A549 treated with dexamethasone at 1 μM for 4 hours (cell line): ENCODE measurements around the gene CCDC71. TPM values are rescaled to one million over a fixed set of nuclear protein-coding genes. Genes with fewer than 3 reads are reported as not detected.

Source experiments
- total RNA-seq: library from RNA; stranded (reverse); fragments of 200-300 nt; extraction: Qiagen RNA extraction; gene quantifications from 5 replicates; pipeline ENCODE4 v1.2.3, GENCODE V29; 2022

The CCDC71 gene
- 11.1 to 15.1 TPM (median 13.7 TPM) in 5 replicates for total RNA-seq

DNA sequence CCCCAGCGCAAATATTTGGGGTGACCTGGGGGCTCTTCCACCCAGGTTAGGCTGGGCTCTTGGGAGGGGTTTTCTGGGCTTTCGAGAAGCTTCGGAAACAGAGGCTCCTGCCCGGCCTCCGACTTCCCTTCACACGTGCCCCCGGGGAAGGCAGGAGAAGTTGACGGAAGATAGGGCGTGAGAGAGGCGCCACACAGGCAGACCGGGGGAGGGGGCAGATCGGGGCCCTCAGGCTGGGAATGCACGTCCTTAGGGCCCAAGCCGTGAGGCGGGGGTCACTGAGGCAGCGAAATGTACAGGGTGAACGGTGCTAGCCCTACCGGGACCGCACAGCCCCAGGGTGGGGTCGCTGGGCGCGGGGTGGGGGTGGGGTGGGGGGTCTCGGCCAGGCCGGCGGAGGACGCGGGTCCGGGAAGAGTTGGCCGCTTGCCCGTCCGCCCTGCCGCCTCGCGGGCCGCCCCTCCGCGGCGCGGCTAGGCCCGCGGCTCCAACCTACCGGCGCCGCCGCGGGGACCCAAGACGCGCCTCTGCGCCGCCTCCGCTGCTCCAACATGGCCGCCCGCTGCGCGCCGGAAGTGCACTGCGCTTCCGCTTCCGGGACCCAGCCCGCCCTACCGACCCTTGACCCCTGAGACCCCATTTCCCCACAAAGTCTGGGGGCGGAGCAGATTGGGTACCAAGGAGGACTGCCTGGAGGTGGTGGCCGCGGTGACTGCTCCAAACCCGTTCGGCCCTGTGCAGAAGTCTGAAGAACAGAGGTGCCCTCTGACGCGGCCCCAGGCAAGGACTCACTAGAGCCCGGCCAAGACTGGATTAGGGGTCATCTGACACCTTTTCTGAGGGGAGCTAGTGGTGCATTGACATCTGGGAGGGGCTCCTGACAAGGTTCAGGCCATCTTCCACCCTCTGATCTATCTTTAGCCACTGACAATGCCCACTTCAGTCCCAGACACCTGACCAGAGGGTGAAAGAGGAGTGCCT, at the start of gene CCDC71:
Gene CCDC71 (minus strand): TSS at position 561 of the 981 bp plus-strand sequence. CDS start 2,123 bp downstream, outside the sequence.

DNA sequence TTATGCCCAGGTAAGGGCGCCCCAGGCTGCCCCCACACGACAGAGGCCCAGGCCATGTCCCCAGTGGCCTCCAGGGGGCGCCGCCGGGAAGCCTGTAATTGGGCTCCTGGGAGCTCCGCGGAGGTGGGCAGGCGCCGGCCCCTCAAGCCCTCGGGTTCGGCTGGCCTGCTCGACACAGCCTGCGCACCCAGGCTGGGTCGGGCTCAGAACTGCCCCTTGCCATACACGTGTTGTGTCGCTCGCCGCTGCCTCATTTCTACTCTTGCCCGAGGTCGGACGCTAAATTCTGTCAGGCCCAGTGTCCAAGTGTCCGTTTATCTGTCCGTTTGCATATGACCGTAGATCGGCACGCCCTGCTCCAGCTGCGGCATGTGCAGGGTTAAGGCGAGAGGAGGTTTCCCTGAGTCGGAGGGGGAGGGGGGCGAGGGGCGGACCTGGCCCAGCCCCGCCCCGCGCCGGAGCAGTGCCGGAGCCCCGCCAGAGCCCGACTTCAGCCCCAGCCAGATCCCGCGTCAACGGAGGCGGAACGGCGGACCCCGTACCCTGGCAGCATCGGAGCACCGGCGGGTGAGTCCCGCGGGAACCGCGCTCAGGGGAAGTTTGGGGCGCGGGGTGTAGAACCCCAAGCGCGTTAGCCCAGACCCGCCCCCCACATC, 5.1 kb upstream of the CCDC71 start, which contains the start of gene KLHDC8B:
Gene KLHDC8B (plus strand): TSS at position 480 of the 656 bp plus-strand sequence. CDS start 1,172 bp downstream, outside the sequence.

DNA sequence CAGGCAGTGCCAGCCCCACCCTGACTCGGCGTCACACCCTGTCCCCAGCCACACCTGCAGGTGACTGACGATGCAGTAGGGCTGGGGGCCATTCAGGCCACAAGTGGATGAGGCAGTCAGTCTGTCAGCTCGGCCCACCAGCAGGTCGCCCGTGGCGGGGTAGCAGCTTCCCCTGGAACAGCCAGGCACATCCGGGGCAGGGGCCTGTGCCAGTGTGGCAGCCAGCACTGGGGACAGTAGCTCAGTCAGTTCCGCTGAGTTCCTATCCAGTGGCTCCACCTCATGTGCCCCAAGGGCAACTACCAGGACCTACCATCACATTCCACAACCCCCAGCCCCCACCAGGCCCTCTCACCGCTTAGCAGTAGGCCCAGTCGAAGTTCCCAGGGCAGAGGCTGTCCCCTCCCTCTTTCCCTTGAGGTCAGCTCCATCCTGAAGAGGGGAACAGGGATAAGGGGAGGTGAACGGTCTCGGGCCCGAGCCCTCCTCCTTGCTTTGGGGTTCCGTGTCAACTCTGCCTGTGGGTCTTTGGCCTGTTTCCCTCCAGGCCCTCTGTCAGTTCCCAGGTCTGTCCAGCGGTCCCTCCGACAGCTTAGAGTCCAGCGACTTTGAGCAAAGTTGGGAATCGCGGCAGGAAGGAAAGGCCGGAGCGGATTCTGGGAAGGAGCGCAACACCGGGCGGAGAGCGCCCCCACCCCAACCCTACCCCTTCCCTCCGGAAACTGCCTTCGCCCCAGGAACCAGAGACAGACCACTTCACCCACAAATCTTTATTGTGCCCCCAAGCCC, 33.5 kb downstream of the CCDC71 start, which contains the start of gene LAMB2:
Gene LAMB2 (minus strand): TSS at position 614 of the 789 bp plus-strand sequence. CDS start 183 bp downstream, at position 431.

DNA sequence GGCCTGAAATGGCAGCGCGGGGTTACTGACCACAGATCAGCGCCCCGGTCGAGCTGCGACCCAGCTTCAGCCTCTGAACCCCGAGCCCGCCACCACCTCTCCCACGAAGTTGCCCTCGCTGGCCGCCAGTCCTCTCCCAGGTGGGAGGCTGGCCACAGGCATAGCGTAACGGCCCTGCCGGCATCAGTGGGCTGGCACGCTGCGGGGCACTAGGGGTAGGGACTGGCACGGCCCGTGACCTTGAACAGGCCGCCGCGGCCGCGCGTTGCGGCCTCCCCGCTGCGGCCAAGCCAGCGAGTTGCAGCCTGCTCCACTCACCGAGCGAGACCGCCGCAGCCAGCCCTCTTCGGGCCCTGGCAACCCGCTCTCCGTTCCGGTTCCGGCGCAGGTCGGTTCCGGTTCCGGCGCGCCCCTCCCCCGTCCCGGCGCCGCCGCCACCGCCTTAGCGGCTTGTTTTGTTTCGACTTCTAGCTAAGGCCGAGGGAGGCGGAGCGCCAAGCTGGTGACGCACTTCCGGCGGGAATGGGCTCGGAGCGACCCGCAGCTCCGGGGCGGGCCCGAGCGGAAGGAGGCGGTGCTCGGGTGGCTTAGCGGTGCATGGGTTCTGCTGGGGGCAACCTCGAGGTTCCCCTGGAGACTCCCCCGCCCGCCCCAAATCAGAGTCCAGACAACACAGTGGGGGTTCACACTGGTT, 45.5 kb downstream of the CCDC71 start, which contains the start of gene USP19:
Gene USP19 (minus strand): TSS at position 386 of the 694 bp plus-strand sequence. CDS start 1,678 bp downstream, outside the sequence.

Other genes with a start within 250 kb of the CCDC71 start
- 56.6 to 60.5 TPM (median 59.6 TPM) in 5 replicates for gene ARIH2, start 247.5 kb downstream of the CCDC71 start, total RNA-seq
- gene P4HTM, start 176.1 kb downstream of the CCDC71 start, total RNA-seq, result 11.2 to 16.0 TPM (median 15.4 TPM) in 5 replicates
- 48.7 to 80.3 TPM (median 70.5 TPM) in 5 replicates for gene WDR6, start 158.9 kb downstream of the CCDC71 start, total RNA-seq
- gene DALRD3, start 147.8 kb downstream of the CCDC71 start, total RNA-seq, result 16.8 to 24.1 TPM (median 23.1 TPM) in 5 replicates
- gene NDUFAF3, start 144.2 kb downstream of the CCDC71 start, total RNA-seq, result 59.7 to 82.8 TPM (median 79.4 TPM) in 5 replicates
- gene IMPDH2, start 136.9 kb downstream of the CCDC71 start, total RNA-seq, result 162 to 178 TPM (median 171 TPM) in 5 replicates
- 34.0 to 45.6 TPM (median 41.5 TPM) in 5 replicates for gene QRICH1, start 72.3 kb downstream of the CCDC71 start, total RNA-seq
- gene QARS1, start 61.6 kb downstream of the CCDC71 start, total RNA-seq, result 126 to 160 TPM (median 152 TPM) in 5 replicates
- gene USP19, start 45.5 kb downstream of the CCDC71 start, total RNA-seq, result 14.9 to 22.9 TPM (median 22.0 TPM) in 5 replicates
- 72.0 to 116 TPM (median 99.6 TPM) in 5 replicates for gene LAMB2, start 33.3 kb downstream of the CCDC71 start, total RNA-seq
- 4.2 to 6.0 TPM (median 5.0 TPM) in 5 replicates for gene KLHDC8B, start 5.3 kb upstream of the CCDC71 start, total RNA-seq
- gene C3orf62, start 110.9 kb upstream of the CCDC71 start, total RNA-seq, result 1.8 to 2.5 TPM (median 1.9 TPM) in 5 replicates
- 13.3 to 16.3 TPM (median 15.7 TPM) in 5 replicates for gene USP4, start 173.7 kb upstream of the CCDC71 start, total RNA-seq
- gene GPX1, start 192.0 kb upstream of the CCDC71 start, total RNA-seq, result 236 to 275 TPM (median 269 TPM) in 5 replicates
- 484 to 517 TPM (median 500 TPM) in 5 replicates for gene RHOA, start 245.6 kb upstream of the CCDC71 start, total RNA-seq
- gene TCTA, start 246.1 kb upstream of the CCDC71 start, total RNA-seq, result 21.6 to 23.2 TPM (median 22.2 TPM) in 5 replicates